RWPE2 (cell line): Measurements from ENCODE around the gene RSPH6A.

Source experiments
- ATAC-seq: fragments of 200-7000 bp; cut with Tn5 transposase; 3 replicates; pipeline ENCODE4 v1.9.1; 2021; ENCODE audit warnings: low read depth
- DNase-seq: peaks from one replicate; pipeline ENCODE4 v3.0.0-alpha.2; 2020; ENCODE audit warnings: low spot score
- H3K27ac ChIP-seq: fragments of 450-650 bp; 2 replicates; pipeline ENCODE4 v1.5.1; 2017; ENCODE audit warnings: mild to moderate bottlenecking; ENCODE audit not compliant: poor library complexity, severe bottlenecking
- H3K27me3 ChIP-seq: fragments of 250-450 bp; sonication (Bioruptor Pico); 2 replicates; pipeline ENCODE4 v1.5.1; 2021; ENCODE audit warnings: mild to moderate bottlenecking, moderate library complexity; ENCODE audit not compliant: insufficient read depth, poor library complexity, severe bottlenecking
- H3K36me3 ChIP-seq: fragments of 250-450 bp; sonication (Bioruptor Pico); 2 replicates; pipeline ENCODE4 v1.5.1; 2020; ENCODE audit warnings: low read depth, mild to moderate bottlenecking, moderate library complexity
- H3K4me1 ChIP-seq: fragments of 250-450 bp; sonication (Bioruptor Pico); 2 replicates; pipeline ENCODE4 v1.5.1; 2021; ENCODE audit warnings: mild to moderate bottlenecking, moderate library complexity; ENCODE audit not compliant: insufficient read depth, poor library complexity, severe bottlenecking
- H3K4me3 ChIP-seq: fragments of 250-450 bp; sonication (Bioruptor Pico); 2 replicates; pipeline ENCODE4 v1.5.1; 2021; ENCODE audit warnings: mild to moderate bottlenecking, moderate library complexity; ENCODE audit not compliant: severe bottlenecking
- H3K9me3 ChIP-seq: fragments of 250-450 bp; sonication (Bioruptor Pico); 2 replicates; pipeline ENCODE4 v1.5.1; 2021; ENCODE audit warnings: mild to moderate bottlenecking, moderate library complexity; ENCODE audit not compliant: severe bottlenecking
- TF ChIP-seq, protein P1 (sequence below): fragments of 450-650 bp; IDR thresholded peaks from one replicate; pipeline ENCODE4 v1.5.1; 2017; ENCODE audit warnings: mild to moderate bottlenecking, moderate library complexity; ENCODE audit not compliant: poor library complexity, severe bottlenecking

RSPH6A gene

DNA sequence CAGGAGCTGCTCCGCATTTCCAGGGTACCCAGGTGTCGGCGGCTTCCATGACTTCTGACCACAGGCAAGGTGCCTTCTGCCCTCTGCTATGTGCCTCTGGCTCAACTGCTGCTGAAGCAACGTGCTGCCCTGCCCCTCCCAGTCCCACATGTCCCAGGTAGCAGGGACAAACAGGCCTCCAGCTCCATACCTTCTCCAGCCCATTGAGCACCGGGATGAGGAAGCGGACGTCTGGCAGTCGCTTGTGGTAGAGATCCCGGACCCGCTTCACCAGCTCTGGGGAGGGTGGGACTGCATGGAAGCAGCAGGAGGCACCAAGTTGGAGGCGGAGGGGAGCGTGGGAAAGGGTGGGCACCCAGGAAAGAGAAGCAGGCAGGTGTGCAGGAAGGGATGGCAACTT is 8.1 kb upstream of the RSPH6A start:
- ATAC-seq (no peak), DNase-seq (no peak)
- H3K4me3 ChIP-seq, result no peak overlapping the region
- peaks cover 5% of the 10 kb centered on the region for H3K4me1 ChIP-seq
- peaks cover 34% of the 10 kb centered on the region for H3K36me3 ChIP-seq
- no peaks in the 10 kb centered on the region for H3K27me3 ChIP-seq
- no peak overlapping the region for H3K27ac ChIP-seq
- TF ChIP-seq, protein P1, sequence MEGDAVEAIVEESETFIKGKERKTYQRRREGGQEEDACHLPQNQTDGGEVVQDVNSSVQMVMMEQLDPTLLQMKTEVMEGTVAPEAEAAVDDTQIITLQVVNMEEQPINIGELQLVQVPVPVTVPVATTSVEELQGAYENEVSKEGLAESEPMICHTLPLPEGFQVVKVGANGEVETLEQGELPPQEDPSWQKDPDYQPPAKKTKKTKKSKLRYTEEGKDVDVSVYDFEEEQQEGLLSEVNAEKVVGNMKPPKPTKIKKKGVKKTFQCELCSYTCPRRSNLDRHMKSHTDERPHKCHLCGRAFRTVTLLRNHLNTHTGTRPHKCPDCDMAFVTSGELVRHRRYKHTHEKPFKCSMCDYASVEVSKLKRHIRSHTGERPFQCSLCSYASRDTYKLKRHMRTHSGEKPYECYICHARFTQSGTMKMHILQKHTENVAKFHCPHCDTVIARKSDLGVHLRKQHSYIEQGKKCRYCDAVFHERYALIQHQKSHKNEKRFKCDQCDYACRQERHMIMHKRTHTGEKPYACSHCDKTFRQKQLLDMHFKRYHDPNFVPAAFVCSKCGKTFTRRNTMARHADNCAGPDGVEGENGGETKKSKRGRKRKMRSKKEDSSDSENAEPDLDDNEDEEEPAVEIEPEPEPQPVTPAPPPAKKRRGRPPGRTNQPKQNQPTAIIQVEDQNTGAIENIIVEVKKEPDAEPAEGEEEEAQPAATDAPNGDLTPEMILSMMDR, result no peak
- no peaks in the 10 kb centered on the region for H3K9me3 ChIP-seq

DNA sequence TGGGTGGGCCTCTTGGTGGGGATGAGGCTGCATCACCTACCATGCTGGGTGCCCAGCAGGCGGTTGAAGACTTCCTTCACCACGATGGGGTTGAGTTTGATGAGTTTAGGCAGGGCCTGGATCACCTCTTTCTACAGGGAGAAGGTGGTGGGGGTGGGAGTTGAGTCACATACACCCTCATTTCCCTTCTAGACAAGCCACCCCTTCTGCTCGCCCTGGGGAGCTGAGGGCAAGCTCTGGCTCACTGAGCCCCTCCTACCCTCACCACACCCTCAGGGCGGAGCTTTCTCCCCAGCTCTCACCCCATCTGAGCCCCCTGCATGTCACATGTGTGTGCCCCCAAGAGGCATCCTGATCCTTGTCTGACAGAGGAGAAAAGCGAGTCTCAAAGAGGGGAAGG is 7.6 kb upstream of the RSPH6A start:
- no peaks in the 10 kb centered on the region for H3K9me3 ChIP-seq
- H3K27me3 ChIP-seq, result no peaks in the 10 kb centered on the region
- peaks cover 5% of the 10 kb centered on the region for H3K4me1 ChIP-seq
- ATAC-seq (no peak), DNase-seq (no peak)
- peaks cover 30% of the 10 kb centered on the region for H3K36me3 ChIP-seq
- TF ChIP-seq, protein P1, result no peak
- H3K4me3 ChIP-seq, result no peak overlapping the region
- H3K27ac ChIP-seq, result no peak overlapping the region

DNA sequence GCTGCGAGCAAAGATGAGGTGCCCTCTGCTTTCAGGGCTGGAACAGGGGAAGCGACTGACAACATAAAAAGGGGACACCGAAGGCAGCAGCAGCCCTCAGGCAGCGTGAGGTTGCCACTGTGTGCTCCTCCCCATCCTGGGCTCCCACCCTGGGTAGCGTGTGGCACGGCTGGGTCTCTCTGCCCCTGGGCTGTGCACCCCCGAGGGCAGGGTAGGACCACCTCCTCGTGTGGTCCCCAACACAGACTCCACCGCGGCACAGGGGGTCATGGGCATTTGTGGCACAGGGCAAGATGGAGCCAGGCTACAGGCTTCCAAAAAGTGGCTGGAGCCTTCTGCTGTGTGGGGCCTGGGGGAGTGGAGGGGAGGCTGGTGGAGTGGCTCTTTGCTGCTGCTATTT is 6.5 kb upstream of the RSPH6A start:
- ATAC-seq (no peak), DNase-seq (no peak)
- peaks cover 25% of the 10 kb centered on the region for H3K36me3 ChIP-seq
- H3K4me1 ChIP-seq, result peaks cover 5% of the 10 kb centered on the region
- no peaks in the 10 kb centered on the region for H3K9me3 ChIP-seq
- no peak overlapping the region for H3K4me3 ChIP-seq
- H3K27me3 ChIP-seq, result no peaks in the 10 kb centered on the region
- H3K27ac ChIP-seq, result no peak overlapping the region
- TF ChIP-seq, protein P1, result no peak

DNA sequence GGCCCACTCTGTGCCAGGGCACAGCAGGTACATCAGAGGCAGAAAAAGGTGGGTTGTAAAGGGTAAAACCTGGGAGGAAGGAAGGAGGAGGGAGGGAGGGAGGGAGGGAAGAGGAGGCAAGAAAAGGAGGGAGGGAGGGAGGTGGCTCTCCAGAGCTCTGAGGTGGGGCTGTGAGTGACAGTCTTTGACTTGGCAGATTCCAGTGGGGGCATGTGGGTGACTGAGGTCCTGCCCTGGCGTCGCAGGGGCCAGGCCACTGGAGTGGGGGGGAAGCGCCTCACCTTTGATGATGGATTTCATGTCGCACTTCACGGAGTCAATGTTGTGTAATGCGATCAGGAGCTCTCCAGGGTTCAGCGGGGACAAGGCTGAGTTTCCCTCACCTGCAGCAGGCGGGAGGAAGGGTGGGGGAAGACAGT is 6.0 kb upstream of the RSPH6A start:
- Histone ChIP-seq H3K36me3 (peaks cover 21% of the 10 kb centered on the region), H3K4me1 (peaks cover 5% of the 10 kb centered on the region), H3K4me3 (no peak overlapping the region), H3K9me3 (no peaks in the 10 kb centered on the region), H3K27ac (no peak overlapping the region), H3K27me3 (no peaks in the 10 kb centered on the region)
- DNase-seq (no peak), ATAC-seq (no peak)
- TF ChIP-seq, protein P1, result no peak

DNA sequence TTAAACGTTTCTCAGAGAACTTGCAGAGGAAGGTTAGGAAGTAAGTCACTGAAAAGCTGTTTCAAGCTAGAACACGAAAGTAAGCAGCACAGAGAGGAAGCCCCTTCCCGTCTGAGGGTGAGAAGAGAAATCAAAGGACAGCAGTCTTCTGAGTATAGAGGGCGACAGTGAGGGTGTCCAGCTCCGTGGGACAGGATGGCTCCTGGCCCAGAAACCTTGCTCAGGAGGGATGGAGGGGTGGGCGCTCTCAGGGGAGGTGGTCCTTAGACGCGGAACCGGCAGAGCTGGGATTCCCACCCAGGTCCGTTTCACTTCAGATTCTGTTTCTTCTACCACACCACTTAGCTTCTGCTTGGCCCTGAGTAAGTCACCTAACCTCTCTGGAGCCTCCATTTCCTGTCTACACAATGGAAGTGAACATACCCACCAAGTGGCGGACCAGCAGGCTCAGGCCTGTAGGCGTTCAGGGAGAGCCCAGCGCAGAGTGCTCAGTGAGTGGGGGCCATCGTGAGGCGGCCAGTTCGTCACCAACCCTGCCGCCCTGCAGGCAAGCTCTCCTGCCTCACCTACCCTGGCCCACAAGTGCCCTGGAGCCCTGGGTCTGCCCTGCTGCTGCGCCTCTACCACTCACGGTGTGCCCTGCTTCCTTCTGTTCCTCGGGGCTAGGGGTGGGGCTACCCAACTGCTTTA is 5.5 kb upstream of the RSPH6A start:
- Histone ChIP-seq H3K4me3 (no peak overlapping the region), H3K4me1 (peaks cover 5% of the 10 kb centered on the region), H3K9me3 (no peaks in the 10 kb centered on the region), H3K36me3 (peaks cover 15% of the 10 kb centered on the region; the same call in 1 of the 2 replicates), H3K27me3 (no peaks in the 10 kb centered on the region), H3K27ac (no peak overlapping the region)
- DNase-seq (no peak), ATAC-seq (no peak)
- TF ChIP-seq, protein P1, result no peak
